ENCODE data around the gene FLT3.

The FLT3 gene

DNA sequence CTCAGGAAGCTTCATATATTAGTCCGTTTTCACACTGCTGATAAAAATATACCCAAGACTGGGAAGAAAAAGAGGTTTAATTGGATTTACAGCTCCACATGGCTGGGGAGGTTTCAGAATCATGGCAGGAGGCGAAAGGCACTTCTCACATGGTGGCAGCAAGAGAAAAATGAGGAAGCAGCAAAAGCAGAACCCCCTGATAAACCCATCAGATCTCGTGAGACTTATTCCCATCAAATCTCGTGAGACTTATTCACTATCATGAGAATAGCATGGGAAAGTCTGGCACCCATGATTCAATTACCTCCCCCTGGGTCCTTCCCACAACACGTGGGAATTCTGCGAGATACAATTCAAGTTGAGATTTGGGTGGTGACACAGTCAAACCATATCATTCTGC is 23.1 kb downstream of the FLT3 start:
- no peak overlapping the region for H3K4me3 ChIP-seq (ENCODE audit: low read depth, low read length)
- TF ChIP-seq, protein P1, sequence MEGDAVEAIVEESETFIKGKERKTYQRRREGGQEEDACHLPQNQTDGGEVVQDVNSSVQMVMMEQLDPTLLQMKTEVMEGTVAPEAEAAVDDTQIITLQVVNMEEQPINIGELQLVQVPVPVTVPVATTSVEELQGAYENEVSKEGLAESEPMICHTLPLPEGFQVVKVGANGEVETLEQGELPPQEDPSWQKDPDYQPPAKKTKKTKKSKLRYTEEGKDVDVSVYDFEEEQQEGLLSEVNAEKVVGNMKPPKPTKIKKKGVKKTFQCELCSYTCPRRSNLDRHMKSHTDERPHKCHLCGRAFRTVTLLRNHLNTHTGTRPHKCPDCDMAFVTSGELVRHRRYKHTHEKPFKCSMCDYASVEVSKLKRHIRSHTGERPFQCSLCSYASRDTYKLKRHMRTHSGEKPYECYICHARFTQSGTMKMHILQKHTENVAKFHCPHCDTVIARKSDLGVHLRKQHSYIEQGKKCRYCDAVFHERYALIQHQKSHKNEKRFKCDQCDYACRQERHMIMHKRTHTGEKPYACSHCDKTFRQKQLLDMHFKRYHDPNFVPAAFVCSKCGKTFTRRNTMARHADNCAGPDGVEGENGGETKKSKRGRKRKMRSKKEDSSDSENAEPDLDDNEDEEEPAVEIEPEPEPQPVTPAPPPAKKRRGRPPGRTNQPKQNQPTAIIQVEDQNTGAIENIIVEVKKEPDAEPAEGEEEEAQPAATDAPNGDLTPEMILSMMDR (IDR thresholded peaks at IDR 0.05; ENCODE audit: borderline replicate concordance, insufficient read depth, low read depth, low read length) = no peak

DNA sequence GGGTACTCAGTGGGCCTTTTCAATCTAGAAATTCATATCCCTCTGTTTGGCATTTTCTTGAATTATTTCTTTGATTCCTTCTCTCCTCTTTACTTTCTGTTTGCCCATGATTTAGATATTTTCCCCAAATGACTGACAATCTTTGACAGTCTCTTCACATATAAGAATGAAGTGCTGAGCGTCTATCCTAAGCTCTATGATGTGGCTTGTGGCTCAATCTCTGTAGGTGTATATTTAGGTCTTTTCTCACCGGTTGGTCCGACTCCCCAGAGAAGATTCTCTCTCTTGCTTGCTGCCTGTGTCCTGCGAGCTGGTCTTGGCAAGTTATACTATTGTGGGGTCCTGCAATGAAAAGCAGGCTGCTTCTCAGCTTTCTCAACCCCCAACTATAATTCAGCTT is 29.0 kb downstream of the FLT3 start:
- no peak overlapping the region for H3K4me3 ChIP-seq (ENCODE audit: low read depth, low read length)
- TF ChIP-seq, protein P1 (IDR thresholded peaks at IDR 0.05; ENCODE audit: borderline replicate concordance, insufficient read depth, low read depth, low read length) = no peak

DNA sequence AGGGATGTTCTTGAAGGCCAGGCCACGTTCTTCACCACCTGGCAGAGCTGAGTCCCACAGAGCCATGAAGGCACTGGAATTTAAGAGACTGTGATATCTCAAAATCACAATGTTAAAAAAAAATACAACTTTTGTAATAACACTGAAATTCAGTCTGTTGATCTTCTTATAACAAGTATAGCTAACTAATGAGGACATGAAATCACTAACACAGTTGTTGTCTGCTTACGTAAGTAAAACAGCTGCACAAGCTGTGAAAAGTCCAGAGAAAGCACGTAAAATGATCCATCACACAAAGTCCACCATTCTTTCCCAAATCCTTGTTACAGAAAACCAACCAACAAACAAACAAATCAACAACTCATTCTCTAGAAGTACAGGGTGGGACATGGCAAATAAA is 32.9 kb downstream of the FLT3 start:
- no peak overlapping the region for H3K4me3 ChIP-seq (ENCODE audit: low read depth, low read length)
- TF ChIP-seq, protein P1 (IDR thresholded peaks at IDR 0.05; ENCODE audit: borderline replicate concordance, insufficient read depth, low read depth, low read length) = no peak

DNA sequence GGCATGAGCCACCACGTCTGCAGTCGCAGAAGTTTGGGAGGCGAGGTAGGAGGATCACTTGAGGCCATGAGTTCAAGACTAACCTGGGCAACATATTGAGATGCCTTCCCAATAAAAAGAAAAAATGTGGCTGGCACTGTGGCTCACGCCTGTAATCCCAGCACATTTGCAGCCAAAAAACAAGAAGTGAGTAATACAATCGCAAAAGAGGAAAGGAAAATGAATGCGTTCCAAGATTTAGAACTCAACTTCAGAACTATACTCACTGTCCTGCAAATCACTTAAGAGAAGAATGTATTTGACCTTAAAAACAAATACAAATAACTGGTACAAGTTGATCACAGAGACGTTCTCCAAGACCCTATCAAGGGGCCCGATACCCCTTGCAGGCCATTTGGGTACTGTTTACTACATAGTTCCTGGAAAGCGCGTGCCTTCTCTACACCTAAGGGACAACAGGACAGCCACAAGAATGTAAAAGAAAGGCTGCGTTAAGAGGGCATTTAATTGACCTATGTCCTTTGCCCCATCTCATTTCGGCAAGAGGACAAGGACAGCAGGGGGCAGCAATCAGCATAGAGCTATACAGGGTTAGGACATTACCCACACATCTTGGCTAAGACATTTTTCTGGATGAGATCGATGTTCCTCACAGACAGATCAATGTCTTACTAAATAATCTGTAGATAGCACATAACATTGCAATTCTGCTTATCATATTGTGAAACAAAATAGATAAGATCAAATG is 41.3 kb downstream of the FLT3 start:
- H3K4me3 ChIP-seq (ENCODE audit: low read depth, low read length) = no peak overlapping the region
- TF ChIP-seq, protein P1 (IDR thresholded peaks at IDR 0.05; ENCODE audit: borderline replicate concordance, insufficient read depth, low read depth, low read length) = peak; percentile 40; the same call in 1 of the 2 replicates

DNA sequence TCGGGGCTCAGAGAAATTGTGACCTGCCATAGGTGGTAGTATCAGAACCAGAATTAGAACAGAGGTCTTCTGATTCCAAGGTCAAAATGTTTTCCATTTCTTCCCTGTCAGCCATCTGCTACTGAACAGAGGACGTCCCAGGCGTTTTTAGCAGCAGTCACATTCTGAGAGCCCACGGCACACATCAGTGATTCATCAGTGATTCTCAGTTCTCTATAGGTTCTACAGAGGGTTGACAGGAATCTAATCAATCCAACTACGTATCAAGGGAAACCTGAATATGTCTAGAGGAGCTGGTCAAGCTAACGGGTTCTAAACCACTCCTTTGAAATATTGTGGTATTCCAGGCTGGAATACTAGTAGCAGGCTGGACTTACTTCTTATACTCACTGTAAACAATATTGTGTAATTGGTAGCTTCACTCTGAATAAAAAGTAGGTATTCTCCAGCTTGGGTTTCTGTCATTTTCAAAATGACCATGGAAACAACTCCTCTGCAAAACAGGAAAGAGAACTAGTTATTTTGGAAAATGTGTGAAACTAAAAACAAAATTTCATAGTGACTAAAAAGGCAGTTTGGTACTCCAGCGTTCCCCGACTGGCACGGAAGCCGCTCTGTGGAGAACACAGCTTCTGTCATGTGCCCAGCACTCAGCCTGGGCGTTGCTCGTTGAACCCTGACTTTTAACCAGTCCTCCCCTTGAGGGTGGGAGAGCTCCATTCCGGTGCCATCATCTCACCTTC is 43.2 kb downstream of the FLT3 start:
- H3K4me3 ChIP-seq (ENCODE audit: low read depth, low read length) = no peak overlapping the region
- TF ChIP-seq, protein P1 (IDR thresholded peaks at IDR 0.05; ENCODE audit: borderline replicate concordance, insufficient read depth, low read depth, low read length) = no peak

GRCh38 chr13:28056426-28056825 is 44.0 kb downstream of the FLT3 start:
- TF ChIP-seq, protein P1 (IDR thresholded peaks at IDR 0.05; ENCODE audit: borderline replicate concordance, insufficient read depth, low read depth, low read length) = no peak
- H3K4me3 ChIP-seq (ENCODE audit: low read depth, low read length) = no peak overlapping the region

DNA sequence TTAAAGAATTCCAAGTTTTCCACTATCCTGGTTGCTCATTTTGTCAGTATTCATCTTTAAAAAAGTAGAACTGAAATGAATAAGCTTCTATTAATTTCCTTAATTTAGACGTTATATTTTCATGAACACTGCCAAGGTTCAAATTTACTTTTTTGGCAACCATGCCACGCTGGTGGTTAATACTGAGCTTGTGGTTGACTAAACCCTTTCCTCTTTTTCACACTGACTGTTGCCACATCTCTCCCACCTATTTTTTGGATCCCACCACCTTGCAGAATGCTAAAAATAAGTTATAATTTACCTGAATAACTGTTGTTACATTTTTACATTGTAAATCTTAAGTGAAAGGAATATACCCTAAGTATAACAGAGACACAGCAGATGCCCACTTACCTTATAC is 45.0 kb downstream of the FLT3 start:
- no peak overlapping the region for H3K4me3 ChIP-seq (ENCODE audit: low read depth, low read length)
- TF ChIP-seq, protein P1 (IDR thresholded peaks at IDR 0.05; ENCODE audit: borderline replicate concordance, insufficient read depth, low read depth, low read length) = no peak

Data from GM12875 (cell line).